ENCODE measurements around the gene FOSL2. TPM values are rescaled to one million over a fixed set of nuclear protein-coding genes. Genes with fewer than 3 reads are reported as not detected.

The FOSL2 gene
- total RNA-seq, 1 experiment from 2014 or later, result 44.8 TPM

DNA sequence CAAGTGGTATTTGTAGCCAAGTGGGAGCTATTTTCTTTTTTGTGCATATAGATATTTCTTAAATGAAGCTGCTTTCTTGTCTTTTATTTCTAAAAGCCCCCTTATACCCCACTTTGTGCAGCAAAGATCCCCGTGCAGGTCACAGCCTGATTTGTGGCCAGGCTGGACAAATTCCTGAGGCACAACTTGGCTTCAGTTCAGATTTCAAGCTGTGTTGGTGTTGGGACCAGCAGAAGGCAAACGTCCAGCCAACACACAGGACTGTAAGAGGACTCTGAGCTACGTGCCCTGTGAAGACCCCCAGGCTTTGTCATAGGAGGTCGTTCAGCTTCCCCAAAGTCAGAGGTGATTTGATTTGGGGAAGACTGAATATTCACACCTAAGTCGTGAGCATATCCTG lies 21.9 kb downstream of the FOSL2 start:
- no peak overlapping the region for H2AFZ ChIP-seq (ENCODE audit: low read depth, low read length, poor library complexity, severe bottlenecking)
- ChIA-PET CTCF (no interaction called here), POLR2A (no interaction called here), RAD21 (ENCODE audit: low non-redundant PET in 1 of 2, low total read pairs in 2 of 2, uncharacterized antibody in 2 of 2, unreplicated experiment in 2 of 2) (no interaction called here)
- DNase-seq (ENCODE audit: low read depth, low spot score), result no peak
- no peak overlapping the region for H3K27ac ChIP-seq (ENCODE audit: low read depth, low read length)
- H3K79me2 ChIP-seq (ENCODE audit: insufficient read depth, low read length), result no peaks in the 10 kb centered on the region; the same call in 1 of the 2 replicates
- H3K4me1 ChIP-seq (ENCODE audit: control insufficient read depth in 1 of 2, insufficient read depth in 2 of 2, low read length in 2 of 2), result peaks cover 5 to 9% of the 10 kb centered on the region in 2 experiments
- H3K4me3 ChIP-seq (replicated peaks in 1 of 2; ENCODE audit: low read depth in 1 of 2, low read length in 2 of 2), result no peak overlapping the region
- no peak overlapping the region for H3K9ac ChIP-seq (ENCODE audit: low read length)
- no TSS peak for BruUV-seq (replicated peaks)
- H3K9me2 ChIP-seq (ENCODE audit: insufficient read depth), result no peaks in the 10 kb centered on the region
- TF ChIP-seq JUND (IDR thresholded peaks at IDR 0.05) (no peak), SIN3A (IDR thresholded peaks at IDR 0.05; ENCODE audit: low read depth) (no peak), ELF1 (IDR thresholded peaks at IDR 0.05; ENCODE audit: borderline replicate concordance, low read depth) (no peak), TCF7L2 (IDR thresholded peaks at IDR 0.05; ENCODE audit: borderline replicate concordance, extremely low read depth, insufficient read depth, insufficient read length) (no peak), YY1 (IDR thresholded peaks at IDR 0.05; ENCODE audit: extremely low read depth, insufficient replicate concordance, low read depth, low read length) (no peak), ZNF274 (IDR thresholded peaks at IDR 0.05; ENCODE audit: low read depth, low read length) (no peak), EZH2phosphoT487 (IDR thresholded peaks at IDR 0.05; ENCODE audit: borderline replicate concordance) (no peak), FOSL1 (IDR thresholded peaks at IDR 0.05; ENCODE audit: low read depth) (no peak), POLR2A (IDR thresholded peaks at IDR 0.05; ENCODE audit: borderline replicate concordance, extremely low read depth, insufficient read depth, insufficient read length) (no peak), SP1 (IDR thresholded peaks at IDR 0.05; ENCODE audit: low read depth) (no peak), EGR1 (IDR thresholded peaks at IDR 0.05; ENCODE audit: low read depth) (no peak), ZFX (IDR thresholded peaks at IDR 0.05) (no peak)
- TF ChIP-seq, protein P1, sequence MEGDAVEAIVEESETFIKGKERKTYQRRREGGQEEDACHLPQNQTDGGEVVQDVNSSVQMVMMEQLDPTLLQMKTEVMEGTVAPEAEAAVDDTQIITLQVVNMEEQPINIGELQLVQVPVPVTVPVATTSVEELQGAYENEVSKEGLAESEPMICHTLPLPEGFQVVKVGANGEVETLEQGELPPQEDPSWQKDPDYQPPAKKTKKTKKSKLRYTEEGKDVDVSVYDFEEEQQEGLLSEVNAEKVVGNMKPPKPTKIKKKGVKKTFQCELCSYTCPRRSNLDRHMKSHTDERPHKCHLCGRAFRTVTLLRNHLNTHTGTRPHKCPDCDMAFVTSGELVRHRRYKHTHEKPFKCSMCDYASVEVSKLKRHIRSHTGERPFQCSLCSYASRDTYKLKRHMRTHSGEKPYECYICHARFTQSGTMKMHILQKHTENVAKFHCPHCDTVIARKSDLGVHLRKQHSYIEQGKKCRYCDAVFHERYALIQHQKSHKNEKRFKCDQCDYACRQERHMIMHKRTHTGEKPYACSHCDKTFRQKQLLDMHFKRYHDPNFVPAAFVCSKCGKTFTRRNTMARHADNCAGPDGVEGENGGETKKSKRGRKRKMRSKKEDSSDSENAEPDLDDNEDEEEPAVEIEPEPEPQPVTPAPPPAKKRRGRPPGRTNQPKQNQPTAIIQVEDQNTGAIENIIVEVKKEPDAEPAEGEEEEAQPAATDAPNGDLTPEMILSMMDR (IDR thresholded peaks at IDR 0.05 in 2 of 3, conservative IDR thresholded peaks at IDR 0.05 in 1 of 3; ENCODE audit: borderline replicate concordance in 1 of 3, insufficient read depth in 1 of 3, low read depth in 2 of 3, low read length in 2 of 3), result no peak
- no peaks in the 10 kb centered on the region for H3K27me3 ChIP-seq (ENCODE audit: insufficient read depth, low read length)
- no peaks in the 10 kb centered on the region for H3K9me3 ChIP-seq (ENCODE audit: control insufficient read depth in 1 of 2, insufficient read depth in 1 of 2, low read depth in 1 of 2, low read length in 2 of 2)
- H3K4me2 ChIP-seq (ENCODE audit: low read length), result no peak overlapping the region
- ATAC-seq, result no peak
- H4K20me1 ChIP-seq (ENCODE audit: insufficient read depth), result no peaks in the 10 kb centered on the region
- H3K36me3 ChIP-seq (ENCODE audit: control insufficient read depth in 1 of 2, insufficient read depth in 2 of 2, low read length in 2 of 2), result peaks cover 5 to 23% of the 10 kb centered on the region in 2 experiments; a peak in 3 of 4 replicates
- intact Hi-C loops (cut with micrococcal nuclease), result no loop called here

Measured in HCT116 (cell line).